RPMI8226 (cell line): ENCODE data around the gene KLRG1.

Source experiments
- DNase-seq: peaks from one replicate; pipeline ENCODE4 v3.0.0-alpha.2; 2015

The KLRG1 gene

GRCh38 chr12:9043766-9044165 is 54.4 kb downstream of the KLRG1 start:
- DNase-seq: no peak

GRCh38 chr12:9047105-9047504 is 57.8 kb downstream of the KLRG1 start:
- DNase-seq: no peak

- no peak for DNase-seq
Observed at GRCh38 chr12:9048930-9049329, 59.6 kb downstream of the KLRG1 start.

- DNase-seq: peak; percentile 46
Observed at GRCh38 chr12:9049520-9050133, 60.3 kb downstream of the KLRG1 start.

GRCh38 chr12:9050521-9051157 is 61.3 kb downstream of the KLRG1 start:
- DNase-seq: no peak

GRCh38 chr12:9051158-9051550 is 61.8 kb downstream of the KLRG1 start:
- no peak for DNase-seq

- no peak for DNase-seq
Observed at GRCh38 chr12:9052610-9053009, 63.3 kb downstream of the KLRG1 start.
